ENCODE results near the gene SLC47A2. TPM values are rescaled to one million over a fixed set of nuclear protein-coding genes. Genes with fewer than 3 reads are reported as not detected.
"Not testable (repeated sequence)": the region's sequence is repeated elsewhere in the genome, so short reads cannot be mapped to it uniquely, and the experiment has no call there.

The SLC47A2 gene
- total RNA-seq (not detected), polyA plus RNA-seq (ENCODE audit: insufficient read depth in 1 of 8, insufficient read length in 8 of 8, low replicate concordance in 1 of 8) (under 1 TPM; 0.13 to 0.53 (median 0.22) TPM)
- long read RNA-seq, donor 1: 0 reads
- long read RNA-seq, donor 2: 0 reads
- long read RNA-seq, donor 3, partial matches to known transcripts: 0 of 1 reads
- long read RNA-seq, donor 3, other reads (novel, unspliced or antisense): 0 of 1 reads
- long read RNA-seq, donor 4: 0 reads
- long read RNA-seq, donor 5: 0 reads
- long read RNA-seq, donor 6: 0 reads
- long read RNA-seq, donor 7, partial matches to known transcripts: 35 of 35 reads
- long read RNA-seq, donor 7, other reads (novel, unspliced or antisense): 0 of 35 reads
- long read RNA-seq, donor 8, partial matches to known transcripts: 0 of 1 reads
- long read RNA-seq, donor 8, other reads (novel, unspliced or antisense): 0 of 1 reads
- long read RNA-seq, donor 9: 0 reads
- long read RNA-seq, donor 10, partial matches to known transcripts: 0 of 1 reads
- long read RNA-seq, donor 10, other reads (novel, unspliced or antisense): 0 of 1 reads
- long read RNA-seq, donor 11: 0 reads

- 61% methylated on average over 12 of the region's 13 CpGs for WGBS (ENCODE audit: insufficient coverage)
- no peak for DNase-seq
- peaks cover 40% of the 10 kb centered on the region for H3K4me1 ChIP-seq (ENCODE audit: control insufficient read depth, insufficient read depth, low read length)
- H3K9me3 ChIP-seq (replicated peaks; ENCODE audit: control insufficient read depth, low read depth, low read length): no peaks in the 10 kb centered on the region
- H3K36me3 ChIP-seq (ENCODE audit: control insufficient read depth, insufficient read depth, low read length): no peaks in the 10 kb centered on the region
- H3K4me3 ChIP-seq (ENCODE audit: low read length): no peak within 1 kb of the TSS
- no peaks in the 10 kb centered on the region for H3K27me3 ChIP-seq (ENCODE audit: control insufficient read depth, insufficient read depth, low read length)
- H3K27ac ChIP-seq (ENCODE audit: low read length): no peak within 1 kb of the TSS
Measured at GRCh38 chr17:19716108-19717030, at the start of gene SLC47A2. Gene SLC47A2, minus strand, starts transcription at chr17:19716584. Its CDS starts 29 bp downstream, at chr17:19716555.

- WGBS (ENCODE audit: insufficient coverage): 82% methylated on average over 6 of the region's 7 CpGs
- no peak overlapping the region for H3K27ac ChIP-seq (ENCODE audit: low read length)
- DNase-seq: no peak
- no peaks in the 10 kb centered on the region for H3K27me3 ChIP-seq (ENCODE audit: control insufficient read depth, insufficient read depth, low read length)
- no peaks in the 10 kb centered on the region for H3K9me3 ChIP-seq (replicated peaks; ENCODE audit: control insufficient read depth, low read depth, low read length)
- H3K4me3 ChIP-seq (ENCODE audit: low read length): no peak overlapping the region
- H3K4me1 ChIP-seq (ENCODE audit: control insufficient read depth, insufficient read depth, low read length): peaks cover 15% of the 10 kb centered on the region
- peaks cover 9% of the 10 kb centered on the region for H3K36me3 ChIP-seq (ENCODE audit: control insufficient read depth, insufficient read depth, low read length)
Measured at GRCh38 chr17:19766016-19766415, 49.6 kb upstream of the SLC47A2 start.

DNA sequence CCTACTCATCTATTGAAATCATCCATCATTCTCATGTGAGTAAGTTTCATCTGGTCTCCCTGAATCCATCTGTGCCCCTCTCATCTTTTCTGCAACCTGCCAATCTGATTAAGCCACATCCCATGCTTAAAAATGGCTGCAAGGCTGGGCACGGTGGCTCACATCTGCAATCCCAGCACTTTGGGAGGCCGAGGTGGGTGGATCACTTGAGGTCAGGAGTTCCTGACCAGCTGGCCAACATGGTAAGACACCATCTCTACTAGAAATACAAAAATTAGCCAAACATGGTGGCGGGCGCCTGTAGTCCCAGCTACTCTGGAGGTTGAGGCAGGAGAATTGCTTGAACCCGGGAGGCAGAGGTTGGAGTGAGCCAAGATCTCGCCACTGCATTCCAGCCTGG is 47.6 kb upstream of the SLC47A2 start:
- peaks cover 17% of the 10 kb centered on the region for H3K4me1 ChIP-seq (ENCODE audit: control insufficient read depth, insufficient read depth, low read length)
- not testable (repeated sequence) for H3K36me3 ChIP-seq (ENCODE audit: control insufficient read depth, insufficient read depth, low read length); DNase-seq; H3K27ac ChIP-seq (ENCODE audit: low read length); H3K9me3 ChIP-seq (replicated peaks; ENCODE audit: control insufficient read depth, low read depth, low read length); H3K27me3 ChIP-seq (ENCODE audit: control insufficient read depth, insufficient read depth, low read length); H3K4me3 ChIP-seq (ENCODE audit: low read length)
- 82% methylated on average over 2 of the region's 6 CpGs for WGBS (ENCODE audit: insufficient coverage)

DNA sequence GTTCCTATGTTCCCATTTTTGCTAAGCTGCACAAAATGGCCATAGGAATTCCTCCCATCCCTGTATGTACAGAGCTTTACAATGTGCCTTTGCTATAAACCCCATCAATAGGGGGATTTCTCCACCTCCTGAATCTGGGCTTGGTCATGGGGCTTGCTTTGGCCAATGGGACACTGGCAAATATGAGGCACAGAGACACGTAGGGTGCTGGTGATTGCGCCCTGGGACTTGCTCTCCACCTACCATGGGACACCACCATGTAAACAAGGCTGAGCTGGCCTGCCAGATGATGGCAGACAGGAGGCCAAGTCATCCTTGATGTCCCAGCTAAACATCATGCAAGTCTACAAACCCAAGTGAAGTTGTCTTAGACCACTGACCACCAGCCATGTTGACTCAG is 47.0 kb upstream of the SLC47A2 start:
- no peaks in the 10 kb centered on the region for H3K9me3 ChIP-seq (replicated peaks; ENCODE audit: control insufficient read depth, low read depth, low read length)
- no CpG with 5 or more reads among the region's 2 CpGs for WGBS (ENCODE audit: insufficient coverage)
- no peak for DNase-seq
- no peak overlapping the region for H3K4me3 ChIP-seq (ENCODE audit: low read length)
- H3K27me3 ChIP-seq (ENCODE audit: control insufficient read depth, insufficient read depth, low read length): no peaks in the 10 kb centered on the region
- H3K4me1 ChIP-seq (ENCODE audit: control insufficient read depth, insufficient read depth, low read length): peaks cover 17% of the 10 kb centered on the region
- no peaks in the 10 kb centered on the region for H3K36me3 ChIP-seq (ENCODE audit: control insufficient read depth, insufficient read depth, low read length)
- H3K27ac ChIP-seq (ENCODE audit: low read length): no peak overlapping the region

GRCh38 chr17:19762515-19762961 is 46.2 kb upstream of the SLC47A2 start:
- no peak overlapping the region for H3K4me3 ChIP-seq (ENCODE audit: low read length)
- H3K9me3 ChIP-seq (replicated peaks; ENCODE audit: control insufficient read depth, low read depth, low read length): no peaks in the 10 kb centered on the region
- H3K27ac ChIP-seq (ENCODE audit: low read length): no peak overlapping the region
- no peaks in the 10 kb centered on the region for H3K36me3 ChIP-seq (ENCODE audit: control insufficient read depth, insufficient read depth, low read length)
- 26% methylated on average over 15 of the region's 15 CpGs for WGBS (ENCODE audit: insufficient coverage)
- H3K4me1 ChIP-seq (ENCODE audit: control insufficient read depth, insufficient read depth, low read length): peaks cover 17% of the 10 kb centered on the region
- peak; percentile 68 for DNase-seq
- H3K27me3 ChIP-seq (ENCODE audit: control insufficient read depth, insufficient read depth, low read length): no peaks in the 10 kb centered on the region

- WGBS (ENCODE audit: insufficient coverage): 48% methylated on average over 6 of the region's 9 CpGs
- Histone ChIP-seq H3K4me3 (ENCODE audit: low read length) (no peak overlapping the region), H3K9me3 (replicated peaks; ENCODE audit: control insufficient read depth, low read depth, low read length) (no peaks in the 10 kb centered on the region), H3K36me3 (ENCODE audit: control insufficient read depth, insufficient read depth, low read length) (no peaks in the 10 kb centered on the region), H3K4me1 (ENCODE audit: control insufficient read depth, insufficient read depth, low read length) (peaks cover 11% of the 10 kb centered on the region), H3K27me3 (ENCODE audit: control insufficient read depth, insufficient read depth, low read length) (no peaks in the 10 kb centered on the region), H3K27ac (ENCODE audit: low read length) (no peak overlapping the region)
- no peak for DNase-seq
Measured at GRCh38 chr17:19760746-19761145, 44.4 kb upstream of the SLC47A2 start.

GRCh38 chr17:19759568-19760549 is 43.5 kb upstream of the SLC47A2 start:
- H3K36me3 ChIP-seq (ENCODE audit: control insufficient read depth, insufficient read depth, low read length): no peaks in the 10 kb centered on the region
- no peak overlapping the region for H3K27ac ChIP-seq (ENCODE audit: low read length)
- no peak overlapping the region for H3K4me3 ChIP-seq (ENCODE audit: low read length)
- peaks cover 11% of the 10 kb centered on the region for H3K4me1 ChIP-seq (ENCODE audit: control insufficient read depth, insufficient read depth, low read length)
- DNase-seq: no peak
- 68% methylated on average over 20 of the region's 24 CpGs for WGBS (ENCODE audit: insufficient coverage)
- no peaks in the 10 kb centered on the region for H3K9me3 ChIP-seq (replicated peaks; ENCODE audit: control insufficient read depth, low read depth, low read length)
- H3K27me3 ChIP-seq (ENCODE audit: control insufficient read depth, insufficient read depth, low read length): no peaks in the 10 kb centered on the region

DNA sequence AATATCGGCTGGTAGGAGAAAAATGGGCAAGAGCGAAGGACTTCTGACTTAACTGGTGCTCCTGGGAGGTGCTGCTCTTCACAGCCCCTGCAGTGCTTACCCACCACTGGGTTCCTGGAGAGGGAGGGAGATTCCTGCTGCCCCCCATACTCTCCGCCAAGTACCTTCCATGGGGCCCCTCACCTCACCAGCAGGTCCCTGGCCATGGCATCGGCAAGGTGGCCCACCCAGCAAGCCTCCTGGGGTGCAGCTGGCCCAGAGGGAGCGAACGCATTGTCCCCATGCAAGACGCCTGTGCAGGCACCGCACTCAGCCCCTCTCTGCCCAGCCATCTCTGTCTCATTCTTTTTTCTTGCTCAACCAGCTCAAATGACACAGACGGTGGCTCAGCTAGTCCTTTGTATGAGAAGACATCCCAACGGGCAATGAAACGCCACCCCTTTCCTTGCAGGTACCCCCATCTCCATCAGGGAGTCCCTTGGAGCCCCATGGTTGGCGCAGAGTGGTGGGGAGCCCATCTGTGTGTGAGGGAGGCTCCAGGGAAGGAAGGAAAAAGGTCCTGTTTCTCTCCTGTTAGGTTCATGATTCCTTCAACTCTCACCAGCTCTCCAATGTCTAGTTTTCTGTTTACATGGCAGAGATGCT is 41.3 kb upstream of the SLC47A2 start:
- 81% methylated on average over 2 of the region's 12 CpGs for WGBS (ENCODE audit: insufficient coverage)
- H3K27me3 ChIP-seq (ENCODE audit: control insufficient read depth, insufficient read depth, low read length): no peaks in the 10 kb centered on the region
- H3K4me3 ChIP-seq (ENCODE audit: low read length): no peak overlapping the region
- no peaks in the 10 kb centered on the region for H3K9me3 ChIP-seq (replicated peaks; ENCODE audit: control insufficient read depth, low read depth, low read length)
- peaks cover 18% of the 10 kb centered on the region for H3K4me1 ChIP-seq (ENCODE audit: control insufficient read depth, insufficient read depth, low read length)
- no peaks in the 10 kb centered on the region for H3K36me3 ChIP-seq (ENCODE audit: control insufficient read depth, insufficient read depth, low read length)
- H3K27ac ChIP-seq (ENCODE audit: low read length): no peak overlapping the region
- no peak for DNase-seq

- Histone ChIP-seq H3K27me3 (ENCODE audit: control insufficient read depth, insufficient read depth, low read length) (no peaks in the 10 kb centered on the region), H3K27ac (ENCODE audit: low read length) (no peak overlapping the region), H3K36me3 (ENCODE audit: control insufficient read depth, insufficient read depth, low read length) (no peaks in the 10 kb centered on the region), H3K9me3 (replicated peaks; ENCODE audit: control insufficient read depth, low read depth, low read length) (no peaks in the 10 kb centered on the region), H3K4me1 (ENCODE audit: control insufficient read depth, insufficient read depth, low read length) (peaks cover 17% of the 10 kb centered on the region), H3K4me3 (ENCODE audit: low read length) (no peak overlapping the region)
- 78% methylated on average over 5 of the region's 10 CpGs for WGBS (ENCODE audit: insufficient coverage)
- no peak for DNase-seq
Measured at GRCh38 chr17:19756546-19756945, 40.2 kb upstream of the SLC47A2 start.

Measured in muscle of leg (tissue), 16 donors.